ENCODE measurements around the gene PLOD2.

PLOD2 gene

GRCh38 chr3:146156095-146156494, 4.9 kb downstream of the PLOD2 start:
- TF ChIP-seq, protein P1, sequence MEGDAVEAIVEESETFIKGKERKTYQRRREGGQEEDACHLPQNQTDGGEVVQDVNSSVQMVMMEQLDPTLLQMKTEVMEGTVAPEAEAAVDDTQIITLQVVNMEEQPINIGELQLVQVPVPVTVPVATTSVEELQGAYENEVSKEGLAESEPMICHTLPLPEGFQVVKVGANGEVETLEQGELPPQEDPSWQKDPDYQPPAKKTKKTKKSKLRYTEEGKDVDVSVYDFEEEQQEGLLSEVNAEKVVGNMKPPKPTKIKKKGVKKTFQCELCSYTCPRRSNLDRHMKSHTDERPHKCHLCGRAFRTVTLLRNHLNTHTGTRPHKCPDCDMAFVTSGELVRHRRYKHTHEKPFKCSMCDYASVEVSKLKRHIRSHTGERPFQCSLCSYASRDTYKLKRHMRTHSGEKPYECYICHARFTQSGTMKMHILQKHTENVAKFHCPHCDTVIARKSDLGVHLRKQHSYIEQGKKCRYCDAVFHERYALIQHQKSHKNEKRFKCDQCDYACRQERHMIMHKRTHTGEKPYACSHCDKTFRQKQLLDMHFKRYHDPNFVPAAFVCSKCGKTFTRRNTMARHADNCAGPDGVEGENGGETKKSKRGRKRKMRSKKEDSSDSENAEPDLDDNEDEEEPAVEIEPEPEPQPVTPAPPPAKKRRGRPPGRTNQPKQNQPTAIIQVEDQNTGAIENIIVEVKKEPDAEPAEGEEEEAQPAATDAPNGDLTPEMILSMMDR (IDR thresholded peaks at IDR 0.05; ENCODE audit: low read depth, low read length) = no peak
- peak overlapping the region; percentile 3; the same call in 1 of the 2 replicates for H3K4me3 ChIP-seq (ENCODE audit: low read depth, low read length)

DNA sequence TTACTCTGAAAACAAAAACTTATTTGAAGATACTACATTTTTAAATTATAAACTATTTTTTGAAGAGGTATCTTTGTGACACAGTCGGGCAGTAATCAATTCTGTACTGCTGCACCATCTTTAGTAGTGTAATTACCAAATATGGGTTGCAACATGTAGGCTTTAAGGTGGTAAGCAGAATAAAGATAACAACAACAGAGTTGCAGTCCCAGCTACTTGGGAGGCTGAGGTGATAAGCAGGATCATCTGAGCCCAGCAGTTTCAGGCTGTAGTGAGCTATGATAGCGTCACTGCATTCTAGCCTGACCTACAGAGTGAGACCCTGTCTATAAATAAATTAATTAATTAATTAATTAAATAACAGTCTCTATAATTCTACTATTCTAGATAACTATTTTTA, 6.0 kb downstream of the PLOD2 start:
- TF ChIP-seq, protein P1 (IDR thresholded peaks at IDR 0.05; ENCODE audit: low read depth, low read length) = no peak
- no peak overlapping the region for H3K4me3 ChIP-seq (ENCODE audit: low read depth, low read length)

- TF ChIP-seq, protein P1 (IDR thresholded peaks at IDR 0.05; ENCODE audit: low read depth, low read length) = no peak
- H3K4me3 ChIP-seq (ENCODE audit: low read depth, low read length) = no peak overlapping the region
These were observed 6.7 kb downstream of the PLOD2 start for GRCh38 chr3:146154316-146154715.

- TF ChIP-seq, protein P1 (IDR thresholded peaks at IDR 0.05; ENCODE audit: low read depth, low read length) = no peak
- no peak overlapping the region for H3K4me3 ChIP-seq (ENCODE audit: low read depth, low read length)
These were observed 7.6 kb downstream of the PLOD2 start for GRCh38 chr3:146153429-146153828.

DNA sequence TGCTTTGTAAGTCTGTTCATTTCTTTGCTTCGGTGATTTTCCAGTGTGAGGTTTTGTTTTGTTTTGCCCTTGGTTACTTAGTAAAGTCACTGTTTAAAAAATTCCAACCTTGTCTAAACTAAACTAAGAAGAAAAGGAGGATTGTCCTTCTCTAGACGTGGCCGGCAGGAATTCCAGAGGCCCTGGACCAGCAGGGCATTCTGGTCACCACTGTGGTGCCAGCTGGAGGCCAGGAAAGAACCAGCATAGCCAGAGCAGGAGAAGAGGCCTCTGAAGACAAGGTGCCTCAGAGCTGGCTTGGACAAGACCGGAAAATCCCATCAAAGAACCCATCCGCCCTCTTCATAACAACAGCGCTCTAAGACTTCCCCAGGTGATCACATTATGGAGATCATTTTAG, 8.2 kb downstream of the PLOD2 start:
- TF ChIP-seq, protein P1 (IDR thresholded peaks at IDR 0.05; ENCODE audit: low read depth, low read length) = no peak
- H3K4me3 ChIP-seq (ENCODE audit: low read depth, low read length) = no peak overlapping the region

- TF ChIP-seq, protein P1 (IDR thresholded peaks at IDR 0.05; ENCODE audit: low read depth, low read length) = no peak
- H3K4me3 ChIP-seq (ENCODE audit: low read depth, low read length) = no peak overlapping the region
These were observed 12.5 kb downstream of the PLOD2 start for GRCh38 chr3:146148468-146148931.

GRCh38 chr3:146145642-146146041, 15.3 kb downstream of the PLOD2 start:
- no peak overlapping the region for H3K4me3 ChIP-seq (ENCODE audit: low read depth, low read length)
- TF ChIP-seq, protein P1 (IDR thresholded peaks at IDR 0.05; ENCODE audit: low read depth, low read length) = no peak
